ENCODE data around the gene SHISA9.
A peak's percentile ranks its signal among the peaks of the same experiment; 100 is the strongest.
"Not testable (repeated sequence)": the region's sequence is repeated elsewhere in the genome, so short reads cannot be mapped to it uniquely, and the experiment has no call there.

The SHISA9 gene

DNA sequence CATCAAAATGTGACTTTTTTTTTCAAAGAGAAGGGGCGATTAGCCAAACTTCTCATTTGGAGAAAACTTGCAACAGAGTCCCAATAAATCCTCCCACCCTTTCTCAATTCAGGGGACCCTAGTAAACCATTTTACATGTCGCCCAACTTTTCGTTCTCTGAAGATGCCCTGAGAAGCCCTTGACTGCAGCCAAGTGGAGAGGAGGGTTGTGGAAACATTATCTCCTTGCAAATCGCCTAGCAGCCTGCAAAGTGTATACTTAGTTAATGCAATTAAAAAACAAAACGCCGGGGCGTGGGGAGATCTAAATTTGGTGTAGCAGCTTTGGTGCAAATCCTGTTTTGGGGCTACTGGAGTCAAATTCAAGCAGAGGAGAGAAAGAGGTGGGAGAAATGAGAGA lies 1.2 kb upstream of the SHISA9 start:
- DNase-seq (ENCODE audit: low read depth), result no peak

DNA sequence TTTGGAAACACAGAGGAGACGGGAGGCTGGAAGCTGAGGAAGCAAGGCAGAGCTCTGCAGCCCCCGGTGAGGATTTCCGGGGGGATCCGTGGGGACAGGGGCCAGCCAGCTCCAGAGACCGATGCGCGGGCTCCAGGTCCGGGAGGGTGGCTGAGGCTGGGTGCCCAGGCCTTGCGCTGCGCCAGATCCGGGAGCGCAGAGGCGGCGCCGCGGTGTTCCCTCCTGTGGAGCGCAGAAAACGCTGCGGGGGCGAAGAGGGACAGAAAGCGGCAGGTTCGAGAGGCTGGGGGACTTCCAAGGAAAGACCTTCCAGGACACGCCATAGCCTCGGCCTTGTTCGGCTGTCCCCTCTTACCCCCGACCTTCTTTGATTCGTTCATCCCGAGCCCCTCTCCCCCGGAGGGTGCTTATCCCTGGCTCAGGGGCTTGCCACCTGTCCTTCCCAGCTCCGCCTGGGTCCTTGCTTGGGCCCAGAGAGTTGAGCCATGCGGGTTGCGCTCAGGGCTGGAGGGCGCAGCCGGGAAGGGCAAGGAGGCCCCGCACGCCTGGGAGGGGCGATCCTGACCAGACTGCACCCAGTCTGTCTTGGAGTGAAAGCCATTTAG lies 697 bp upstream of the SHISA9 start:
- DNase-seq (ENCODE audit: low read depth), result no peak

DNA sequence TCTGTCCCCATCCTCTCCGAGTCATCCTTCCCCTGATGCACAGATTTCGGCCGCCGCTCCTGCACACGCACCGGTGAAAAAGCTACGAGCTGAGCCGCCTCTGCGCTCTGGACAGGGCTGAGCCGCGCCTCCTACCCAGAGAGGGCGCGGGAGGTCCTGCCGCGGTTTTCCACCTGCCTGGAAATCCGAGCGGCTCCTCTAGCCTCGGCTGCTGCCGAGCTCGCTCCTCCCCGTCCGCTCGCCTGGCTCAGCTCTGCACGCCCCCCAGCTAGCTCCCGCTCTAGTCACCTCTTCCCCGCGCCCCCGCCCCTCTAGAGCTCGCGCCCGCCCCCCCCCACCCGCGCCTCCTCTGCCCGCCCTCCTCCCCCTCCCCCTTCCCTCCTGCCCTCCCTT lies 198 bp upstream of the SHISA9 start:
- no peak for DNase-seq (ENCODE audit: low read depth)

DNA sequence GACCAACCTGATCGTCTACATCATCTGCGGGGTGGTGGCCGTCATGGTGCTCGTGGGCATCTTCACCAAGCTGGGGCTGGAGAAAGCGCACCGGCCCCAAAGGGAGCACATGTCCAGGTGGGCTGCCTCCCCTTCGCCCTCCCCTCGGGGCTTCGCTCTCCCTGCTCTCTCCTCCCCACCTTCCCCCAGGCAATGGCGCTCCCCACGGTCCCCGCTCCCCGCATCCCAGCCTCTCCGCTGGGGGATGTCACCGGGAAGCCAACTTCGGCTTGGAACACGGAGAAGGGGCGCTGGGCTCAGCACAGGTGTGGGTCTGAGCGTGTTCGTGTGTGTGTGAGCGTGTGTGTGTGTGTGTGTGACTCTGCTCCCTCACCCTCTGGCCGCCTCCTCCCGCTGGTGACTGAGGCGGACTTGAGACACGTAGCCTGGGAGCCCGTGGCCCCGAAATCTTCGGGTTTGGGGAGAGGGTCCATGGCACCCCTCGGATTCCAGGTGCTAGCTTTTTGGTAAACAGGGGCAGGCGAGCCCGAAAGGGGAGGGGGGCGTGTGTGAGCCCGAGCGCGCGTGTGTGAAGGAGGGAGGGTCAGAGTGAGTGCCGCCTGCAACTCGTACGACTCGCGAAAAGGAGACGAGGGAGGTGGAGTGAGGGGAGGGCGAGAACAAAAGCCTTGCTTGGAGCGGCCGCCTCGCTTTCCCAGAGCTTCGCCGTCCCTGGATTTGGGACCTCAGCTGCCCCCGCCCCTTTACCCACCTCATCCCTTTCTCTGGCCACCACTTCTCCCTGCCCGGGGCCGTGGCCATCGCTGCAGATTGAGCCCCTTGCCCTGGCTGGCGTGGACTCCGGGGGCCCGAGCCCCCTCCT lies 1.3 kb downstream of the SHISA9 start:
- DNase-seq (ENCODE audit: low read depth), result no peak

DNA sequence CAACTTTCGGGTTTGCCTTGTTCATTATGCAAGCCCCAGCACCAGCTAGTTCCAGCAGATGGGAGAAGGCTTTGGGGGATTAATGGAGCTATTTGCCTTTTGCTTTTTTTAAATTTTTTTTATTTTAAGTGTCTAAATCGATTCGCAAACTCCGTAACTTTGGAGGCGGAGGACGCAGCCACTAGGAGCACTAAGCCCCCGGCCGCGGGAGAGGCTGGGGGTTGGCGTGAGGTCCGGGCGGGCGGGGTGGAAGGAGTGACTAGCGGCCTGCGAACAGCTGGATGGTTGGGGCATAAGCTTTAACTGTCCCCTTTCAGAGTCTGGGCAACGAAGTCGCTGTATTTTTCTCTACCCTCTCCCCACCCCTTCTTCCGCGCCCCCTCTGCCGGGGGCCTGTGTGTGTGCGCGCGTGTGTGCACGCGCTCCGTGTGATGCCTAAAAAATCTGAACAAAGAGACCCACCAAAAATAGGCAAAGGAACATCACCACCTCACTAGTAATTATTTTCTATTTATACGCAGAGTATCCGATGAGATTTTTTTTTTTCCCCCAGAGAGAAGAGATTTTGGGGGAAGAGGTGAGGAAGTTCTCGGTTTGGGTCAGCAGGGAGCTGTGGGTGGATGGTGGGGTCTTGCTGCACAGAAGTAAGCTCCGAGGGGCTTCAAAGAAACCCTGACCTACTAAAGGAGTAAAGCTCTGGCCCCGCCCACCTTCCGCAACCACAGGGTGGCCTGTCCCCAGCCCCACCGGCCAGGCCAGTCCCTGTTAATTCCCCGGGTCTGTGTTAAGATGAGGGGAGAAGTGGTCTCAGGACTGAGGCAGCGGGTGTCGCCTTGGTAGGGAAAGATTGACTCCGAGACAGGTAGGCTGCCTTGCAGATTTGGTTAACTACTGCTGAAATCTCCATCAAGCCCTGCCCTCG lies 2.3 kb downstream of the SHISA9 start:
- DNase-seq (ENCODE audit: low read depth), result no peak

DNA sequence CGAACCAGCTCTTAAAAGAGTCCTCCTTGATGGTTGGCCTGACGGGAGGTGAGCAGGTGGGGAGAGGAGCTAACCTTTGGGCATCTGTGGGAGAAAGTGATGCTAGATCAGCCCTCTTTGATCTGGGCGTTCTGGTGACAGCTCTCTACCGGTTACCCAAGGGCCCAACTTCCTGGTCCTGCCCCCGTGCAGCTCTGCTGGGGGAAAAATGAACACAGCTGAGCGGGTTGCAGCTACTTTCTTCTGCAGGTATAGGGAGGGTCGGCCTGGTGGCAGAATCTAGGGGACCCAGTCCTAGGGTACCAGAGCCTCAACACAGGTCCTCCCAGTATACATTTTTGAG lies 2.9 kb downstream of the SHISA9 start:
- DNase-seq (ENCODE audit: low read depth), result no peak

DNA sequence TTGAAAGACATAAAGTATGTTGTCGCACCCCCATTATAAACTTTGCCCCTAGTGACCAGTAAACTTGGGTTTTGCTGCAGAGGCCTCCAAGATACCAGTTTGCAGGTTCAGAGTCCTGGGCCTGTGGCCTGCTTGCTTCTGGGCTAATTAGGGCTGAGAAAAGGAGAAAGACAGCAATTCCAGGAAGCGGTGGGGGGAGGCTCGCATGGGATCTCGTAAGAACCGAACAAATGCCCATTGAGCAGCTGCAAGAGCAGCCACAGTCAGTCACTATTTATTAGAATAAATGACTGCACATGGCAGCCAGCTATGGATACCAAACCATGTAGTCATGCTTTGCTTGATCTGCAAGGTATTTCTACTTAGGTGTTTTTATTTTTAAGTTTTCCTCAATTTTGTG lies 4.9 kb downstream of the SHISA9 start:
- DNase-seq (ENCODE audit: low read depth), result no peak

DNA sequence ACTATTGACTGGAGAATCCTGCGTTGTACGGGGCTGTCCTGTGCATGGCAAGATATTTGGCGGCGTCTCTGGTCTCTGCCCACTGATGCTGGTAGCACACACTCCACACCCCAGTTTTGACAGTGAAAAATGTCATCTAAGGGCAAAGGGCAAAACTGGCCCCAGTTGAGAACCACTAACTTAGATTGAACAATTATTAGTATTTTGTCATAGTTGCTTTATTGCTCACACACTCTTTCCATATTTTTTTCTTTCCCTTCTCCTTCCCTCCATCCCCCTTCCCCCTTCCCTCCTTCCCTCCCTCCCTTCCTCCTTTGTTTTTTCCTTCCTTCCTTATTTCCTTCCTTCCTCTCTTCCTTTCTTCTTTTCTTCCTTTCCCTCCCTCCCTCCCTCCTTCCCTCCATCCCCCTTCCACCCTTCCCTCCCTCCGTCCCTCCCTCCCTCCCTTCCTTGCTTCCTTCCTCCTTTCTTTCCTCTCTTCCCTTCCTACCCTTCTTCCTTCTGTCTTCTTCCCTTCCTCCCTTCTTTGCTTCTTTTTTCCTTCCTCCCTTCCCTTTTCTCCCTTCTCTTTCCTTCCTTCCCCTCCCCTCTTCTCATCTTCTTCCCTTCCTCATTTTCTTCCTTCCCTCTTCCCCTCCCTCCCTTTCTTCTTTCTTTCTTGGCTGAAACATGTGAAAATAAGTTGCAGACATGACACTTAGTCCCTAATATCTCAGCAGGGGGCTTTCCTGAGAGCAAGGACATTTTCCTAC lies 5.5 kb downstream of the SHISA9 start:
- DNase-seq (ENCODE audit: low read depth), result no peak

DNA sequence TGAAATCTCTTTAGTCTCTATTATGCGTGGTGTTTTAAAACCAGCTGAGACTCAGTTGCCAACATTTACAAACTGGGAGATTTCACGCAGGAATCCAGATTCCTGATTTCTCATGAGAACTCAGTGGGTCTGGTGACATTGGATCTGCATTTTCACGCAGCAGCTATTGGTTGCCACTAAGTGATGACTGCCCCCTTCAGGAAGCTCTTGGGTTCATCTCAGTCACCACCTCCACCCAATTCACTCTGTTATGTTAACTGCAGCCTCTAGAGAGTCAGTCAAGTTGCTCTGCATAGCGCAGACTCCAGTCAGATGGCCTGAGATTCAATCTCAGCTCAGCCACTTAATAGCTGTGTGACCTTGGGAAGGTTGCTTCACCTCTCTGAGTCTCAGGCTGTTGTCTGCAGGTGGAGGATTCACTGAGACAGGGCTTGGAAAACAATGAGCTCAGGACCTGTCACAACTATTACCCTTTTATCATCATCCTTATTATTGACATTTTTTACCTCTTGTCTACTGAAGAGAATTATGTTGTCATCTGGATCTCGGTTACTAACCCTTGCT lies 6.4 kb downstream of the SHISA9 start:
- DNase-seq (ENCODE audit: low read depth), result no peak

DNA sequence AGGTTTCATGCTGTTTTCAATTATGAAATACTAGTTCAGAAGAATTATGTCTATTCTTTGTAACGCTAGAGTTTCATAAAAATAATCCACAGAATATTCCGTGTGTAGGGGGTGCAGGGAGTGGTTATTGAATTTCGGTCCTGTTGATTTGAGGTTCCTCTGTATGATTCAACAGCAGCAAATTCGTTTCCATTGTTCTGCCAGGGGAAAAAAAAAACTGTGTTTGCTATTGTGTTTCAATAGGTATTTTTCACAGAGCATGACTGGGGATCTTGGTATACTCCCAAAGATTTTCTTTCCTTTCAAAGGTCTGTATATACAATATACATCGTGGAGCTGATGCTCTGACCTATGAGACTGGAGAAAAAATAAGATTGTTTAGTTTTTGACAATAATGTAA lies 15.8 kb downstream of the SHISA9 start:
- no peak for DNase-seq (ENCODE audit: low read depth)

DNA sequence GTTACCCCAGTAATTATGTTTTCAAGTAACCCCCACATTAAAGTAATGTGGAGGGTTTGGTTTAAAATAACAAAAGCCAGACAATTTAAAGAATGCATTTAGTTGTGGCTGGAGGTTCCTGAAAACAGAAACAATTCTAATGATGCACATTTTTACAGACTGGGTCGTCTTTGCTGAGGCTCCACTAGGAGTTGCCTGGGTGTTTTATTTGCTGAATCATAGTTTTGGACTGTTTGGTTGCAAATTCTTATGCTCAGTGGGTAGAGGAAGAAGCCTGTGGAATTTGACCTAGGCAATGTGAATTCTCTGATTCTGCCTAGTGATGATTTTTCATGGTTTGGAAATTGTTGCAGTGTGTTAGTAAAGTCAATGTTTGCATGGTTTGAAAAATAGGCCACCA lies 16.3 kb downstream of the SHISA9 start:
- peak; percentile 22 for DNase-seq (ENCODE audit: low read depth)

DNA sequence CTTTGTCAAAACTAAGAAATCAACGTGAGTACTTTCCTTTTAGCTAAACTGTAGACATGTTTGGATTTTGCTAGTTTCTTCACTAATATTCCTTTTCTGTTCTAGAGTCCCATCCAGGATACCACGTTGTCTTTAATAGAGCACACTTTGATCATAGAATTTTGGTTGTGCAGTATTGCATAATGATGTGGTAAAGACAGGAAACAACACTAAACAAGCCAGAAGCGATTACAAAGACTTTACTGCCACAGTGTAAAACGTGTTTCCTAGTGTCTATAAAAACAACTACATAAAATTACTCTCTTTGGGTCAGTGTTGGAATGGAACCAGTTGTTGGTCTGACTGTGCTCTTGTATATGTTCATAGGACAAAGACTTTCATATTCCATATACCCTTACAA lies 19.3 kb downstream of the SHISA9 start:
- DNase-seq (ENCODE audit: low read depth), result no peak

DNA sequence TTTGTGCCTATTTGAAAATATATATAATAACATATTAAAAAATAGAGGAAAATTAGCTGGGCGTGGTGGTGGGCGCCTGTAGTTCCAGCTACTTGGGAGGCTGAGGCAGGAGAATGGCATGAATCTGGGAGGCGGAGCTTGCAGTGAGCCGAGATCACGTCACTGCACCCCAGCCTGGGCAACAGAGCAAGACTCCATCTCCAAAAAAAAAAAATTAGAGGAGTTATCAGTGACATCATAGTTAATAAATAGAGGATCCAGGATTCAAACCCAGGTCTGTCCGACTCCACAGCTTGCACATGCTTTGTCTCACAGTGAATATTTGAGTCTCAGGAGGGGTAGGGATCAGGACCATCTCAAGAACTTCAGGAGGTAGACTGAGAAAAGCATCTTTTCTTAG lies 22.2 kb downstream of the SHISA9 start:
- not testable (repeated sequence) for DNase-seq (ENCODE audit: low read depth)

DNA sequence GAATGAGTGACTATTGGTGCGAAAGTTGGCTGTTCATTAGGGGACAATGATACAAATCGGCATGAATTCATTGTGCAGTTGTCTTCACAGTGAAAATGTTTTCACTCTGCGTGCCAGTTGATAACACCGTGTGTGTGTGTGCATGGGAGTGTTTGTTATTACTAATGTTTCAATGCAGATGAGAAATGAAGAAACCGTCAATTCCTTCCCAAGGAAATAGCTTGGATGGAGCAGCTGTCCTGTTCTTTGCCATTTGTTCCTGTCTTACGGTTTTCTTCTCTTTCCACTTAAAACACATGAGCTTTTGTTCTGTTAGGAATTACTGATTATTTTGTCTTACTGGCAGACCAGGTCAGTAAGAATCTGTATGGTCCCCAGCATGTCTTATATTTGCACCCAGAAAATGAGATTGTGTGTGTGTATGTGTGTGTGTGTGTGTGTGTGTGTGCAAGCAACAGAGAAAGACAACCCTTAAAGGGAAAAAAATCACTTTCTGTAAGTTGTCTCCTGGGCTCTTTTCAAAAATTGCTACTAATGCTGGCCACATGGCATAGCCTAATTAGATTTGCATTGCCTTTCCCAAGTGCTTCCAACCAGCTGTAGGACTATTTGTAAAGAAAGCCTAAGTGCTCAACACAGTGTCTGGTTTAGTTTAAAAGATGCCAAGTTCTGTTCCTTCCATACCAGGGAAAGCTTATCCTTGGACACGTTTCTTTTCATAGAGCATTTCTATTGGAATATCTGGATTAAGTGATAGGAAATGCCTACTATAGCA lies 23.8 kb downstream of the SHISA9 start:
- no peak for DNase-seq (ENCODE audit: low read depth)

DNA sequence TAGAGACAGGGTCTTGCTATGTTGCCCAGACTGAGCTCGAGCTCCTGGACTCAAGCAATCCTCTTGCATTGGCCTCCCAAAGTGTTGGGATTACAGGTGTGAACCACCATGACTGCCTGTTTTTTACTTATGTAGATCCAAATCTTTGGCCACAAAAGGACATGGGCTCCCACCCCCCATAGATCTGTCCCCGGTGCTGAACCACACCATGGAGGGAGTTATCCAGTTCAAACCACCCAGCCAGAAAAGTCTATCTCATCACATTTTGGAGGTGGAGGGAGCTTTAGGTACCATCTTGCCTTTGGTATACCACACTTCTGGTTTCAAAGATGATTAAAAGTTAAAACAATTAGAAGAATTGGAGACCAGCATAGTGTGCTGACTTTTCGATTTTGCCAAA lies 26.2 kb downstream of the SHISA9 start:
- DNase-seq (ENCODE audit: low read depth), result no peak

DNA sequence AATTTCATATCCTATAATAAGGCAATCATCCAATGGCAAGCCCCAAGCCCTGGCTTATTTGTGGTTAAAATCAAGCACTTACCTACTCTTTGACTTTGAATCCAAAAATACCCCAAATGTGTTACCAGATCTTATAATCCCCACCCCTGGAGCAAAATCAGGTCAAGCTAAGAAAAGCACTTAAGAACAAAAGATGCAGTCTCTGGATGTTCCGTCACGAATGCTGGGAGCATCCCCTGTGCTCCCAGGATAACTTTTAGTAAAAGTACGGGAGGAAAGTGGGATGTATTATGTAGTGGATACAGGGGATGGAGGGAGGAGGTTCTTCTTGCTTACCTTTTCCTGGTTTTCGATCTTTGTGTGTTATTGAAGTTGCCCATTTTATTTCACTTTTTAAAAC lies 29.5 kb downstream of the SHISA9 start:
- no peak for DNase-seq (ENCODE audit: low read depth)

DNA sequence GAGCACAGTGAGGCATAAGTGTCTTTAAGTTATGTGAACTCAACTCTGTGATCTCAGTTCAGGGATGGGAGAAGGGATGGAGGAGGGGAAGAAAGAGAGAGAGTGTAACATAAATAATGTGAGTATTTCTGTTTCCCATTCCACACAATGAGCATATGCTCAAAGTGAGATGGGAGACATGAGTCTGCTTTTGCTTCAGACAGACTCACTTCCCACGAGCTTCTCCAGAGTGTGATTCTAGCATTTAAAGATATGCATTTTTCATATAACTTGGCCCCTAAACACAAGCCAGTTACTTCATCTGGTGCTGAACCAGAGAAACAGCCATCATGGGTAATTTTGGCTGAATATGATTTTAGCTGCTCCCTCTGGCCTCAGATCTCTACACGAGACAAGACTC lies 35.0 kb downstream of the SHISA9 start:
- no peak for DNase-seq (ENCODE audit: low read depth)

DNA sequence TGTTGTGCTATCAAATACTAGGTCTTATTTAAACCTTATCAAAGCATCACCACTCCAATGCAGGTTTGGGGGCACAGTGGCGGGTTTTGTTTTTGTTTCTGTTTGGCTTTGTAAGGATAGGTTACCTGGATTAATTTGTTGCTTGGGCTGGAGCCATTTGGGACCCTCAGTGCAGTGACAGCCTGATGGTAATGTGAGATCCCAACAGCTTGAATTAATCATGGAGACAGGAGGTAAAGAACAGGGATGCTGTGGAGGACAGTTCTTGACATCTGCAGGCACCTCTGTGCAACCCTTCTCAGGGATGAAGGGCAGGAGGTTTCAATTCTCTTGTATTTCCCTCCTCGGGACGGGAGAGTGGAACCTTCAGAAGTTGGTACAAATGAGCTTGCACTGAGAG lies 40.5 kb downstream of the SHISA9 start:
- DNase-seq (ENCODE audit: low read depth), result no peak

DNA sequence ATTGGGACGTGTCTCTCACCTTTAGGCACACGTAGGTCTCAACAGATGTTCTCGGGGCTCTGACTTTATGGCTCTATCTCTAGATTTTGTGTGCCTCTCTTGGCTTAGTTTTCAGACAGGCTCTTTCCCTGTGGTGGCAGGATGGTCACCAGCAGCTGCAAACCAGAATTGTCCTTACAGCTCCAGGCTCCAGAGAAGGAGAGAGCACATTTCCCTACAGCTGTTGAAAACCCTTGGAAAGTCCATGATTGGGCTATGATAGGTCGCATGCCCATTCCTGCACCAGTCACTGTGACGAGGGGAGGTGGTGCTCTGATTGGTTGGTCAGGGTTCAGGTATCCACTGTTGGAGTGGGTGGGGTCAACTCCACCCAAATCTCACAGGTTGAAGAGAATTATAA lies 41.5 kb downstream of the SHISA9 start:
- no peak for DNase-seq (ENCODE audit: low read depth)

DNA sequence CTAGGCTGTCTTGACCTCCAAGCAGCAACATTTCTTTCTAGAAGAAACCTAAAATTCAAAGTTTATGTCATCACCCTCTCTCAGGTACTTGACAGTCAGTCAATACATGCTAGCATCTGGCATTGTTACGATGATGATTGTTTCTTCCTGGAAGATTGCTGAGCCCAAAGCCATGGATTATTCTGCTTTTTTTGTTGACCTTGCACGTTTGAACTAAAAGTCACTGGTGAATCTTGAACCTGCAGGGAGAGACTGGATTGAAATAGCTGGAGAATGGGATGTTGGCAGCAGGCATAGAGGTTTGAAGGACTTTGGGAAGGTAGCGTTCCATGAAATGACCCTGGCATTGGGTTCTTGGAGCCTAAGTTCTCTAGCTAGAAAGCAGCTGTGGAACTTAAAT lies 42.9 kb downstream of the SHISA9 start:
- no peak for DNase-seq (ENCODE audit: low read depth)

DNA sequence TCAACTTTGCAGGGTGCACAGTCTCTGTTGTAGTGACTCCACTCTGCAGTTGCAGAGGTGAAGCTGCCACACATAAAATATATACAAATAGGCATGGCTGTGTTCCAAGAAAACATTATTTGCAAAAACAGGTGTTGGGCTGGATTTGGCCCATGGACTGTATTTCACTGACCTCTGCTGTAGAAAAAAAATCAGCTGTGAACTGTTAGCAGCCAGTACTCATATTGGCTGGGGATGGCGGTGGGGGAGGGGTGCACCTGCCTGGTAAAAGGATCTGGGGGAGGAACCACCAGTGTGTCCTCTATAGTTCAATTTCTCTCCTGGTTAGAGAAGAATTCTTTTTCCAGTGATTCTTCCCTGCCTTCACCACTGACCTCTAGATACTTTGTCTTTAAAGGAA lies 50.0 kb downstream of the SHISA9 start:
- DNase-seq (ENCODE audit: low read depth), result no peak
